Aorta (tissue), 5 donors: Measurements from ENCODE around the gene DIAPH2. TPM values are rescaled to one million over a fixed set of nuclear protein-coding genes. Genes with fewer than 3 reads are reported as not detected.

Experiments
- ATAC-seq: fragments of 200-7000 bp; cut with Tn5 transposase; one replicate; pipeline ENCODE4 v1.9.1; 2022; ENCODE audit warnings: moderate library complexity; ENCODE audit not compliant: low FRiP score
- DNase-seq, 2 donors: peaks; one replicate each; pipeline ENCODE4 v3.0.0-alpha.2; 2020
- H3K27ac ChIP-seq, 2 donors: one replicate each; pipeline ENCODE4 v1.5.1; 2013; ENCODE audit warnings: low read length in 2 of 2, mild to moderate bottlenecking in 2 of 2, moderate library complexity in 2 of 2, control low read depth in 1 of 2, inconsistent platforms in 1 of 2, low read depth in 1 of 2
- H3K27me3 ChIP-seq, 2 donors: one replicate each; pipeline ENCODE4 v1.6.1; 2013; ENCODE audit warnings: control low read depth in 1 of 2, low read length in 1 of 2, mild to moderate bottlenecking in 1 of 2, moderate library complexity in 1 of 2; ENCODE audit not compliant: insufficient read depth in 2 of 2, control insufficient read depth in 1 of 2
- H3K36me3 ChIP-seq, 2 donors: one replicate each; pipeline ENCODE4 v1.6.1; 2013; ENCODE audit warnings: control low read depth in 1 of 2, low read length in 1 of 2, mild to moderate bottlenecking in 1 of 2; ENCODE audit not compliant: insufficient read depth in 2 of 2, control insufficient read depth in 1 of 2
- H3K4me1 ChIP-seq, 2 donors: one replicate each; pipeline ENCODE4 v1.6.1; 2013; ENCODE audit warnings: low read length in 2 of 2, control low read depth in 1 of 2, mild to moderate bottlenecking in 1 of 2, moderate library complexity in 1 of 2; ENCODE audit not compliant: insufficient read depth in 2 of 2, control insufficient read depth in 1 of 2
- H3K4me3 ChIP-seq, 2 donors: one replicate each; pipeline ENCODE4 v1.5.1; 2013; ENCODE audit warnings: low read length in 2 of 2, control low read depth in 1 of 2, mild to moderate bottlenecking in 1 of 2
- H3K9me3 ChIP-seq: one replicate; pipeline ENCODE4 v1.6.1; 2013; ENCODE audit warnings: mild to moderate bottlenecking, low read length; ENCODE audit not compliant: control insufficient read depth
- WGBS, 2 donors: extraction: QIAGEN DNeasy Blood & Tissue Kit; methylation state at CpG; one replicate each; pipeline ENCODE4 v1.1.7; 2013; 5-methylcytosine and 5-hydroxymethylcytosine counted together
- intact Hi-C, 2 donors: fragments of 100-400 bp; cut with DNase I; formaldehyde crosslinking; loops; one replicate each; pipeline versions ENCODE4 v1.14.2 to v1.15.0; 2022
- polyA plus RNA-seq, 2 donors: library from polyadenylated mRNA; stranded (reverse); fragments of 200-250 nt; gene quantifications; one replicate each; pipeline ENCODE4 v1.2.3, GENCODE V29; 2013
- total RNA-seq, 2 donors: library from RNA; stranded (reverse); fragmentation: NEBNext Ultra II Directional; extraction: Animal tissue kit (Norgen Biotek cat#: 25700); gene quantifications; one replicate each; pipeline ENCODE4 v1.2.1, GENCODE V29; 2021
- donor health status: healthy with polysubstance abuse.
- donor health status: Bipolar disorder and iron deficiency.
- donor health status: DM: no; HTN: no; CAD: no.
- donor health status: DM: no; HTN: no; CAD: no.
- donor health status: DM: yes; HTN: yes; CAD: no.

Gene DIAPH2
- total and polyA plus RNA-seq, 4 donors = 6.5 to 48.4 (median 29.9) TPM

DNA sequence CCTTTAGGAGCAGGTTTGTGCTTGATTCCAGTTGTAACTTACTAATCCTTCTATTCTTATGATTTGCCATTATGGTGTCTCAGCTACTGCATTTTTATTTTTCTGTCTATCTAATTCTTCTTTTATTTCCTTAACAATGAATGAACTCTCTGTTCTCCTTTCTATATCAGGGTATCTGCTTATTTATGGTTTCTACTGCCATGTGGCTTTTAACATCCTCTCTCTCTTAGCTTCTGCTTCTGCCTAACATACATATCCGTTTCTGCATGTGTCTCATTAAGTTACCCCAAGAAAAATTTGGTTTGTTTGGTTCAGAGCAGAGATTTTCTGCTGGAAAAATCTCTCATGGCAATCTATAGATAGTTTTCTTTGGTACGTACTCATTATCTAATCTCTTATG lies 813.5 kb downstream of the DIAPH2 start:
- ATAC-seq (no peak), DNase-seq (no peak)
- Histone ChIP-seq H3K4me1 (no peaks in the 10 kb centered on the region), H3K4me3 (no peak overlapping the region), H3K9me3 (no peaks in the 10 kb centered on the region), H3K27me3 (no peaks in the 10 kb centered on the region), H3K27ac (no peak overlapping the region), H3K36me3 (no peaks in the 10 kb centered on the region)
- WGBS, 2 donors = 68 to 89% methylated on average over 2 of the region's 2 CpGs
- intact Hi-C loops = no loop called here

DNA sequence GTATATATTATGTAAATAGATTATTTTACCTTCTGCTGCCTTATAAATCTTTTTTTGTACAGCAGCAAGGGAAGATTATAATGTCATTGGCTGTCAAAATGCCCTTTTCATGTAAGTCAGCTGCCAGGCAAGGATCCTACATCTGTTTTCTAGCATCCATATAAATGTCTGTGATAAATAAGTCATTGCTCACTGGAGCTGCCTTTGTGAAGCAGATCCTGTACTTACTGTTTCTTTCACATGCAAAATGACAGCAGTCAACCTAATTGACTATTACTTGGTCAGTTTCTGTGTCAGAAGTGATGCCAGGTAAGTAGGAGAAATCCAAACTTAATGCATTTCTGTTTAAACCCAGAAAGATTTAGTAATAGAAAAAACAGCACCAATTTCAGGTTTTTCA lies 819.8 kb downstream of the DIAPH2 start:
- Histone ChIP-seq H3K4me1 (no peaks in the 10 kb centered on the region), H3K27me3 (no peaks in the 10 kb centered on the region), H3K9me3 (no peaks in the 10 kb centered on the region), H3K27ac (no peak overlapping the region), H3K36me3 (no peaks in the 10 kb centered on the region), H3K4me3 (no peak overlapping the region)
- intact Hi-C loops = no loop called here
- no peak for ATAC-seq
- no peak for DNase-seq

DNA sequence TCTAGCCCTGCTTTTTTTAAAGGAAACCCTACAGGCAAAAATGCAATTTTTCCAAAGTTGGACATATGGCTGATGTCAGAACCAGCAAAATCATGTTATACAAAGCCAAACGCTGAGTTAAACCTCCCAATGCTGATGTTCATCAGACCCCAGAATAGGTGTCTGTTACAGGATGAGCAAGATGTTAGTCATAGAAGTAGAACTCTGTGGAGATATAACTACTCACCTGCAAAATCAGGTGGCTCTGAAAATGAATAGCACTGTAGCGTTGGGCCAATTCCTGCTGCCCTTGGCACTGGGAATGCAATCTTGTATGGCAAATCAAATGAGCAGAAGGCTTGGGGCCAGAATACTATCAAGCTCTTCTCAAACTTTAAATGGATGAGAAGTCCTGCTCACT lies 833.1 kb downstream of the DIAPH2 start:
- H3K27me3 ChIP-seq = no peaks in the 10 kb centered on the region
- no peaks in the 10 kb centered on the region for H3K4me1 ChIP-seq
- no peak for DNase-seq
- H3K9me3 ChIP-seq = no peaks in the 10 kb centered on the region
- H3K27ac ChIP-seq = no peak overlapping the region
- ATAC-seq = no peak
- WGBS, 2 donors = 71 to 82% methylated on average over 2 of the region's 2 CpGs
- intact Hi-C loops = no loop called here
- no peaks in the 10 kb centered on the region for H3K36me3 ChIP-seq
- no peak overlapping the region for H3K4me3 ChIP-seq

DNA sequence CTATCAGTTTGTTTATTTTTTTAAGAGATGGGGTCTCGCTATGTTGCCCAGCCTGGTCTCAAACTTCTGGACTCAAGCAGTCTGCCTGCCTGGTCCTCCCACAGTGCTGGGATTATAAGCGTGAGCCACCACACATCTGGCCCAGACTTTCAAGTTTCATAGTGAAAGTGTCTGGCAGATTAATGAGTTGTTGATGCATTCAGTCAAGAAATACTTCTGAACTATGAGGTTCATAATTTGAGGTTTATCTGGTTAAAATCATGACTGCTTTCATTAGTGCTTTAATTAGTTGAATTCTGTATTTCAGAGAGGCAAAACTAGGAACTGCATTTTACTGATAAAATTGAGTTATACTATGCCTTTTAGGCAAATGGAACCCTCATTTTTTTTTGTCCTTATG lies 837.7 kb downstream of the DIAPH2 start:
- DNase-seq (no peak), ATAC-seq (no peak)
- H3K4me3 ChIP-seq = no peak overlapping the region
- intact Hi-C loops = no loop called here
- H3K27ac ChIP-seq = no peak overlapping the region
- no peaks in the 10 kb centered on the region for H3K9me3 ChIP-seq
- no peaks in the 10 kb centered on the region for H3K36me3 ChIP-seq
- H3K27me3 ChIP-seq = no peaks in the 10 kb centered on the region
- H3K4me1 ChIP-seq = no peaks in the 10 kb centered on the region
- WGBS, 2 donors = 82 to 95% methylated on average over 2 of the region's 2 CpGs

DNA sequence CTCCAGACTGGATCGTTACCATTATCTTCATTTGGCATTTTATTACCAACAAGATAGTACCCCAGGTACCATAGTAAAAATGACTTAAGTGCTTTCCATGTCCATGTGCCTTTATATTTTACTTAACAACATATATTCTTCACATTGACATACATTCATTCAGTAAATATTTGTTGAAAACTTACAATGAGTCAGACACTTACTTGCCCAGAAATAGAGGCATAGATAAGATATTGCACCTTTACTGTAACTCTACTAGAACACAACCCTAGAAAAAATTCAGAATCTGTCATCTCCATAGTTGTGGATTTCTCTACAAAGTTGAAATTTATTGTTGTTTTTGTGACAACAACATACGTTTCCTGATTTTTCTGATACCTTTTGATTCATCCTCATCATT lies 839.7 kb downstream of the DIAPH2 start:
- Histone ChIP-seq H3K27me3 (no peaks in the 10 kb centered on the region), H3K36me3 (no peaks in the 10 kb centered on the region), H3K9me3 (no peaks in the 10 kb centered on the region), H3K27ac (no peak overlapping the region), H3K4me1 (no peaks in the 10 kb centered on the region), H3K4me3 (no peak overlapping the region)
- no peak for DNase-seq
- intact Hi-C loops = no loop called here
- ATAC-seq = no peak
- 85 to 86% methylated on average over 2 of the region's 2 CpGs for WGBS, 2 donors

DNA sequence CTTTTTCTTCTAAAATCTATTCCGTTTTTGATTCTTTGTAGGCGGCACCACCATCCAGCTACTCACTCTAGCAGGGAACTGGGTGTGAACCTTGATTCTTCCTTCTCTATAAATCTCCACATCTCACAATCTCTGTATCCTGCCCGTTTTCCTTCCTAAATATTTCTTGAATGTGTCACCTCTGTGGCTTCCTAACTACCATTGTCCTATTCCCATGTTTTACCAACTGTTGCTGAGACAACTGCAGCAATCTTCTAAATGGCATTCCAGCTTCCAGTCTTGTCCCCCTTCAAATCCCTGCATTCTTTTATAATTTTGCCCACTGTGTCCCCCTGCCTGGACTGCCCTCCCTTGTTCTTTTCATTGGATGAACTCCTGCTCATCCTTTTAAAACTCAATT lies 840.4 kb downstream of the DIAPH2 start:
- 76 to 89% methylated on average over 3 of the region's 3 CpGs for WGBS, 2 donors
- H3K4me3 ChIP-seq = no peak overlapping the region

DNA sequence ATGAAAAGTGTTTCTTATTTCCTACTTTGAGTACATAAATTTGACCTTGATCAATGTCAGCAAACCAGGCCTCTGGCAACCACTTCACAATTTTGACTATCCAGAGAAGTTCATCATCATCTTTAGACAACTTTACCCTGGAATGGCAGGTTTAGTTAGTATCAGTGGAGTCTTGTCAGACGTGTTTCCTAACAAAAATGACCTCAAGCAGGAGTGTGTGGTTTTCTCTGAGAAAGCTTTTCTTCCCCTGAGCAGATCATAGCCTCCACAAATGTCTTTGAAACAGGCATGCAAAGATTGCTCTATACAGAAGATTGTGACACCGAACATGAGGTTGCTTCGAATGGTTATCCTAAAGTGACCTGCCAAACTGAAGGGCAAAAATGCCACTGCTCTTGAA lies 841.3 kb downstream of the DIAPH2 start:
- no peak overlapping the region for H3K27ac ChIP-seq
- no peaks in the 10 kb centered on the region for H3K27me3 ChIP-seq
- WGBS, 2 donors = 66 to 77% methylated on average over 3 of the region's 3 CpGs
- H3K36me3 ChIP-seq = no peaks in the 10 kb centered on the region
- H3K9me3 ChIP-seq = no peaks in the 10 kb centered on the region
- DNase-seq (no peak), ATAC-seq (no peak)
- H3K4me3 ChIP-seq = no peak overlapping the region
- no peaks in the 10 kb centered on the region for H3K4me1 ChIP-seq
- intact Hi-C loops = no loop called here

More for the DNA sequence above, 840.4 kb downstream of the DIAPH2 start:
- Histone ChIP-seq H3K9me3 (no peaks in the 10 kb centered on the region), H3K27me3 (no peaks in the 10 kb centered on the region), H3K27ac (no peak overlapping the region), H3K4me1 (no peaks in the 10 kb centered on the region), H3K36me3 (no peaks in the 10 kb centered on the region)
- DNase-seq = no peak
- ATAC-seq = no peak
- intact Hi-C loops = no loop called here

DNA sequence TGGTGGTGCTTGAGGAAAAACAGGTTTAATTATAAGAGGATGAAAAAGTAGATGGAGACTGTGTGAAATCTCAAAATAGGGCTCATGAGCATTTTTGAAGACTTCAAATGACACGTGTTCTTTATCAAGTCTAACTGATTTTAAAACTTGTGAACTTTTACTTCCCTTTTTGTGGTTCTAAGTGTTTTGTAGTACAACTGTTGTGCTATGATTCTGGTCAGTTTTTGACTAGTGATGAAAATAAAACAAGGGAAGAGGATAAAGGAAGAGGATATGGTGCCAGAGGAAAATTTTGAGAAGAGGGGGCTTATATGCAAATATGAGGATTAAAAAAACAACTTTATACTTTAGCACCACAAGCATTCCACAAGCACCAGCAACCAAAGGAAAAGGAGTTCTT lies 843.1 kb downstream of the DIAPH2 start:
- Histone ChIP-seq H3K4me1 (no peaks in the 10 kb centered on the region), H3K36me3 (no peaks in the 10 kb centered on the region), H3K9me3 (no peaks in the 10 kb centered on the region), H3K27me3 (no peaks in the 10 kb centered on the region), H3K27ac (no peak overlapping the region), H3K4me3 (no peak overlapping the region)
- intact Hi-C loops = no loop called here
- ATAC-seq (no peak), DNase-seq (no peak)
- WGBS, 2 donors = 70 to 84% methylated on average over 1 of the region's 1 CpG

DNA sequence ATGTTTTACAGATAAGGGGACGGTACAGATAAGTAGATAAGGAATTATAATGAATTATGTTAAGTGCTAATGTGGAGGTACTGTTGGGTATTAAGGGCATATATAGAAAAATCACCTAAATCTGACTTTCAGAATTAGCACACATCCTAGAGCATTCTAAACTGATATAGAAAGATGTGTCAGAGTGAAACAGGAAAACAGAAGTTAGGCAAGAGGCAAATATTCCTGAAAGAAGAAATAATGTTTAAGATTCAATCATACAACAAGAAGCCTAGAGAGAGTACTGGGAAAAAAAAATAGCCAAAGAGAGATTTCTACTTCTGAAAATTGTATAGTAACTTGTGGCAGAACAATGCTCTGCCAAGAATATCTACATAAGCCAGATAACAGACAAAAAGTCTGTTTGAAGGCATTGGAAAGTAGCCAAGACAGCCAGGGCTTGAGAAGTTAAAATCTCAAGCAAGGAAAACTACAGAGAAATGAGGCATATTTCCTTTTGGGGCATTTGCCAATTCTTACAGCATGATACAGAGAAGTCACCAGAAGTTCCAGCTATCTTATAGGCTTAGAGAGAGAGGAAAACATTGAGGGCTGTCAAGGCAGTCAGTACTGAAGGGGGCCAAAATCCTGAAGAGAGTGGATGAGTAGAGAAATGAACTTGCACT lies 845.0 kb downstream of the DIAPH2 start:
- intact Hi-C loops = no loop called here
- WGBS, 2 donors = 22 to 34% methylated on average over 1 of the region's 1 CpG

More for the DNA sequence above, 845.0 kb downstream of the DIAPH2 start:
- Histone ChIP-seq H3K36me3 (no peaks in the 10 kb centered on the region), H3K27ac (no peak overlapping the region), H3K4me1 (no peaks in the 10 kb centered on the region), H3K9me3 (no peaks in the 10 kb centered on the region), H3K27me3 (no peaks in the 10 kb centered on the region), H3K4me3 (no peak overlapping the region)
- no peak for ATAC-seq
- no peak for DNase-seq
